NCI-H524 treated with DMSO at 0.1 percent for 48 hours (cell line): ENCODE results near the gene PARL.

Experiments
- DNase-seq: peaks from one replicate; lab custom pipeline; 2025; lab: John Stamatoyannopoulos, UW

Gene PARL, protein sequence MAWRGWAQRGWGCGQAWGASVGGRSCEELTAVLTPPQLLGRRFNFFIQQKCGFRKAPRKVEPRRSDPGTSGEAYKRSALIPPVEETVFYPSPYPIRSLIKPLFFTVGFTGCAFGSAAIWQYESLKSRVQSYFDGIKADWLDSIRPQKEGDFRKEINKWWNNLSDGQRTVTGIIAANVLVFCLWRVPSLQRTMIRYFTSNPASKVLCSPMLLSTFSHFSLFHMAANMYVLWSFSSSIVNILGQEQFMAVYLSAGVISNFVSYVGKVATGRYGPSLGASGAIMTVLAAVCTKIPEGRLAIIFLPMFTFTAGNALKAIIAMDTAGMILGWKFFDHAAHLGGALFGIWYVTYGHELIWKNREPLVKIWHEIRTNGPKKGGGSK

DNA sequence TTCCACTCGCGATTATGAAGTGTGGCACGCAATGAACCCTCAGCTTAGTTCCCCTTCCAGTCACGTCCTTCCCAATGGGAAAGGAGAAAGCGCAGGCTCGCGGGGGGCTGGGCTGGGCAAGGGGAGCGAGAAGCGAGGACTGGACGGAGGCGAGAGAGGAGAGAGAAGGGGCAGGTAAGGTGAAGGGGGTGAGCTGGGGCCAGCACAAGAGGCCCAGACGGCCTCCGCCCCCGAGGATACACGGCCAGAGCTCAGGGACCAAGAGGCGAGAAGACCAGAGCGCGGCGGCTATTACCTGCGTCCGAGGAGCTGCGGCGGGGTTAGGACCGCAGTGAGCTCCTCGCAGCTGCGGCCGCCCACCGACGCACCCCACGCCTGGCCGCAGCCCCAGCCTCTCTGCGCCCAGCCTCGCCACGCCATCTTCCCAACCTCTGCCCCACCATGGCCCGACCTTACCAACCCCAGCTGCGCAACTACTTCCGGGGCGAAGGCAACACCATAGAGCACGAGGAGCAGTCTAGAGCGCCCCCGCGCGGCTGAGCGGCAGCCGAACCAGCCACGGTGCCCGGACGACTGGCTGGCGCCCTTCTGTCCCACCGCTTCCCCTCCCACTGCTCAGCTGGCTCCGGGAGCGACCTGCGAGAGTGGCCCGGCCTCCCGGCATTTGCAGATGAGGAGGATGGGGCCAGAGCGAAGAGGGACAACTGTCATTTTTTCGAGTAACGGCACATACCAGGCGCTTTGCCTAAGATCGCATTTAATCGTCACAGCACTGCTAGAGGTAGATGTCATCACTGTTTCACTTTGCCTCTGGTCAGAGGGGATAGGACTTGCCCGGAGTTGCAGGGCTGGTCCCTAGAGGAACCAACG lies at the start of gene PARL:
Gene PARL (minus strand): TSS at position 454 of the 870 bp plus-strand sequence. CDS start 34 bp downstream, at position 420.
- DNase-seq: peak; percentile 71

DNA sequence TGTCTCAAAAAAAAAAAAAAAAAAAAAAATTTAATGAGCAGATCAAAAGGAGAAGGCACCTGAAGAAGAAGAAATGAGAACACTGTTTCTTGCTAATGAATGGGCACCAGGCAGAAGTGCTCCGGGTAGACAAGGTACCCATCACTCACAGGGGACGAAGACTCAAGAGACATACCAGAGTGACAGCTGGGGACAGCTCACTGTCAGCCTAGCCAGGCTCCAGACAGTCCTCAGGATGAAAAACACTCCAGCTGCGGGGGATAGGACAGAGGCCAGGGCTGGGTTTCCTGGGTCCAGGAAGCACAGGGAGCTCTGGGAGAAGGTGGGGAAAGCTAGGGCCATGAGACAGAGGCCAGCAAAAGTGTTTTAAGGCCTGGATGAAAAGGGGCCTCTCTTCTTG lies 48.5 kb upstream of the PARL start:
- DNase-seq: no peak

DNA sequence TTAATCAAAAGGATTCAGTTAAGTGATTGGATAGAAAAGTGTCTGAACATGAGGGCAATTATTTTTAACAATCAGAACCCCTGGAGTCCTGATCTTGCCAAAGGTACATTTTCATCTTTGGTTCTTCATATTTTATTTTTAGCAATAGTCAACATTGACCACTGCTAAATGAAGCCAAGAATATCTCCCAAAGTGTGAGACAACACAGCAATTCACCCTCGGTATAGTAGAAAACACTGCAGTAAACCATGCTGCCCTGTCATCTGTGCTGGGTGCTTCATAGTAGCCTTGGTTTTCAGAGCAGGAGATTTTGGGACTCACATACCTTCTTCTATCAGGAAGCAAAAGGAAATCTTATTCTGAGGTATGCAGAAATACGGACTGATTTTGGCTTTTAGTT lies 47.2 kb upstream of the PARL start:
- DNase-seq: no peak

DNA sequence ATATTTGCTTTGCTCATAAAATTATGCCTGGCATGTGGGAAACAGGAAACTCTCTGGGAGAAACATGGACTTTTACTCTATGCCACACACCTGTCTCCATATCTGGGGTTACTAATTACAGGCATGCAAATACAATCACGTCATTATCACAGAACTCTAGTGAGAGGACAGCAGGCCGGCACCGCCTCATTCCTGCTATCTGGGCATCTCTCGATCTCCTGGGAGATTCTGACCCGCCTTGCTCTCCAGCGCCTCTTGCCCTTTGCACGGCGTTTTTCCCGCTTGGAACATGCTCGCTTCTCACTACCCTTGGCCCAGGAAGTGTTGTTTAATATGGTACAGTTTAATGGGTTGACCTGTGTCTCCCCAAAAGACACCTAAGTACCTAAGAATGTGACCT lies 45.4 kb upstream of the PARL start:
- DNase-seq: no peak

DNA sequence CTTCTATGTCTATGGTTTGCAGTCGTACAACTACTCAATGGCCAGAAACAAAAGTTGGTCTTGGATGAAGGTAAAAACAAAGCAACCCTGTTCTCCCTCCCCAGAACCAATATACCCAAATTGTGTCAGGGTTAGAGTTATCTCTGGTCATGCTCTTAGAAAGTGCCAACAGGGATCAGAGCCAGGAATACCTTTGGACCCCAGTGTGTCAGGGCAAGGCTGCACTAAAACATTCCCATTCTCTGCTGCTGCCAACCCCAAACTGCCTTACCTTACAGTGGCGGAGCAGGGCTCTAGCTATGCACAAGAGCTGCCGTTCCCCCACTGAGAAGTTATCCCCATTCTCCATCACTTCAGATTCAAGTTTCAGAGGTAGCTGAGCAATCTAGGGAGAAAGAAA lies 42.4 kb upstream of the PARL start:
- no peak for DNase-seq

DNA sequence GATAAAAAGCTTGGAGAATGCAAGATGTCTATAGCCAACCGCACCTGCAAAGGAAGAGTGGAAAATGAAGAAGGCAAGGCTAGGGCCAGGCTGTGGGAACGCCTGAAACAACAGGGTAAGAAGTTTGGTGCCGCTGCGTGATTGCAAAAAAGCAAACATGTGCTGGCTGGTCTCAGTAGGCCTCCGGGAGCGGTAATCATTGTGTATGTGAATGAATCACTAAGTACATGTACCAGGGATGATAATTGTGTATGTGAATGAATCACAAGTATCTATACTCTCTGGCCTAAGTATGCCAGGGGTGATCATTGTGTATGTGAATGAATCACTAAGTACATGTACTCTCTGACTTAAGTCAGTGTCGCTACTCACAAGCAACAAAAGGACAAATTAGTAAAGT lies 40.3 kb upstream of the PARL start:
- no peak for DNase-seq

DNA sequence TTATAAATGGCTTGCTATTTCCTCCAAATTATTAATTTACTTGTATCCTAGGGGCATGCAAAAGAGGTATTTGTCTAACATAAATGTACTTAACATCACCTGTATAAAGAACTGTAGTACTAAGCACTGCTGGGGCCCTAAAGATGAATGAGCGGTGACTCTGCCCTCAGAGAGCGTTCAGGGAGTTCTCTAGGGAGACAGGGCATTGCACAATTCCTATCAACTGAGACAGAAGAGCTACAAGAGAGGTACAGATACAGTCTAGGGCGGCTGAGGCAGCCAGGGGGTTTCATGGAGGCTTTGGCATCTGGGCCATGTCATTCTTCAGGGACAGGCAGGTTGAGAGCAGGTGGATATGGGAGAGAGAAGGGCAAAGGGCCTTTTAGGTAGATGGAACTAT lies 39.9 kb upstream of the PARL start:
- DNase-seq: no peak

DNA sequence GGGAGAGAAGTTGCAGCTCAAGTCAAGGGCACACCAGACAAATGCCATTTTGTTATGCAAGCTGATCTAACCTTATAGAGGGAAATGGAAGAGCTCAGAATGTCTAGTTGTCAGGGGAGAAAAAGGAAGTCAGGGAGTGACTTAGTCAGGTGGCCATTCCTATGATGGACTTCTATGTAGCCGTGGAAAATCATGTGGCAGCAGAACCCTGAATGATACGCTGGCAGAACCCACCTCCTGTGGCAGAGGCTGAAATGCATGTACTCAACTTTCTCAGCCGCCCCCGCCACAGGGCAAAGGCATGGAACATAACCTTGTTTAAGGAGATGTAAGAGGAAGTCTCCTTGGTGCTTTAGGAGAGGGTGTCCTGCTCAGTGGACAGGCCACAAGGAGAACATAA lies 37.7 kb upstream of the PARL start:
- no peak for DNase-seq

DNA sequence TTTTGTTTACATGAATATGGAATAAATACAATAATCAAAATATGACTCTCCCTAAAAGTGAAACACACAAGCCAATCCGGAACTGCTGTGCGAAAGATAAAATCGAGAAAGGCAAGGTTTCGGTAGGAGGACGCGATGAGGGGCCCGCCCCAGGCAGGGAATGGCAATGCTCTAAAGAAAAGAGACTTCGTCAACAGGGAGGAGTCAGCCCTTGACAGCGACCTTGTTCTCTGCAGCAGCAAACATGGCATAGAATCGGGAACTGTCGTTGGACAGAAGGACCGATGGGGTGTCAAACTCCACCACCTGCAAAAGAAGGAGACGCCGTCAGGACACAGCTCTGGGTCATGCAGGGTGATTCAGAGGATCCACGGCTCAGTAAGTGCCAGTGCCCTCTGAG lies 36.4 kb upstream of the PARL start:
- DNase-seq: no peak

DNA sequence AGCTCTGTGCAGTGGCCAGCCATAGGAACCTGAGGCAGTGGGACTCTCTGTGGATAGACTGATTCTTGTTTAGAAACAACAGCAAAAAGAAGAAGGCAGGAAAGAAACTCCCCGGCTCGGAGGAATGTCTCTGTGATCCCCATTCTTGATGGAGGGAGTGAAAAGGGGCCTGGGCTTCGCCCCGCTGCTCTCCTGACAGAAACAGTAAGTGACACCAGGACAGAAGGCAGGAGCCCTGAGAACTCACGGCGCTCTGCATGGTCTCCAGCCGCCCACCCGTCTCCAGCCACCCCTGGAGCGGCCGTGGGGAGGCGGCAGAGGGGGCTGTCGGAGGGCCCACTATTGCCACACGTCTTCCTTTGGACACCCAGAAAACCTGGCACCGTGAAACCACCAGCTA lies 35.7 kb upstream of the PARL start:
- no peak for DNase-seq

DNA sequence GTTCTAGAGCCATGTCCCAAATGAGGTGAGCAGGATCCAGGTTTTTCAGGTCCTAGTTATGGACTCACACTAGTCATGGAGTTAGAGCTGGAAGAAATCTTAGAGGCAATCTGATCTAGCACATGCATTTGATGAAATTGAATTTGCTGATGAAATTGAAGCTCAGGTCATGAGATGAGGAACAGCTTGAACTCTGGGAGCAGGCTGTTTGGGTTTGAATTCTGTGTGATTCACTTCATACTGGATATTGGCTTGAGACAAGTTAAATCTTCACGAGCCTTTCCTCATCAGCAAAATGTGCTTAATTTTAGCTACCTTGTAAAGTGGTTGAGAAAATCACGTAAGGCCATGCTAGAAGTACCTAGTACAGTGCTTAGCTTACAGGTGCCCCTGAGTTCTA lies 33.5 kb upstream of the PARL start:
- DNase-seq: no peak

DNA sequence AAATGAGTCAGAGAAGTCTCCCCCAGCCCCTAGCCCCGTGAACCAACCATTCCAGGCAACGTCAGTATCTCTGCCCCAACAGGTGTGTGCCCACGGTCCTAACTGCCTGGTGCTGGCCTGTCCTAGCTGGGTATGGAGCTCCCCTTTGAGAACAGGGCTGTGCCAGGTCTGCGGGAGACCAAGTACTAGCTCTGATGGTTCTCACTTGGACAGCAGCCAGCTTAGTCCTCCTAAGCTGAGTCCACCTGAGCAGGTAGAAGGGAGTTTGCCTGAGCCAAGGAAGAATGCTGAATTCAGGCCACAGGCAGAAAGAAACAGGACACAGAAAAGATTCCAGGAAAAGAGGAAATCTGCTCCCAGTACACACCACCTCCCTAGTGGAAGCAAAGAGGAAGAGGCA lies 33.1 kb upstream of the PARL start:
- DNase-seq: no peak

DNA sequence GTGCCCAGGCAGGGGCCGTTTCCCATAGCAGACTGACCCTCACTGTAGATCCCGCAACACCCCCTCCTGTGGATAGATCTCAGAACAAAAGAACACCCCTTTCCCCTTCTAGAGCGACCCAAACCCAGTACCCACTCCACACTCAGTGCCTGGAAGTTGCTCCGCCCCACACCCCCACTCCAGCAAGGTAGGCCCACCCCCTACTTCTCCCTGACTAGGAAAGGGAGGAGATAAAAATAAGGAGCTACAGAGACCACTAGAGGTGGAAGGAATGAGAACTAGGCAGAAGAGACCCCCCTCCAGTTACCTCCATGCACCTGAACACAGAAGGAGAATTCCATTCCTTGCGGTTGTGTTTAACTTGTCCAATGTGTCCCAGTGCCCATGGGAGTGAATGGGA lies 30.2 kb upstream of the PARL start:
- no peak for DNase-seq

DNA sequence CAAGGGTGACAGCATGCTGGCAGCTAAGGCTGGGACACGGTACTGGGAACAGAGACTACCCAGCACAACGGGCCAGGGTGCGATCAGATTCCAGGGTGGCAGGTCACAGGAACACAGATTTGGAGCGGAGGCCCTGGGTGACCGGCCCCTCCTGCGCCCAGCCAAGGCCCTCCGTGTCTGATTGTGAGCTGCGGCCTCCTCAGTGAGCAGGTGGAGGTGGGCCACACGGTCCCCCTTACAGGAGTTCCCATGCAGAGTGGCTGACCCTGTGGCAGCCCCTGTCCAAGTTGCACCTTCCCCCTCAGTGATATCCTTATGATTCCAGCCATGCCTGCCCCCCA lies 28.9 kb upstream of the PARL start:
- no peak for DNase-seq

DNA sequence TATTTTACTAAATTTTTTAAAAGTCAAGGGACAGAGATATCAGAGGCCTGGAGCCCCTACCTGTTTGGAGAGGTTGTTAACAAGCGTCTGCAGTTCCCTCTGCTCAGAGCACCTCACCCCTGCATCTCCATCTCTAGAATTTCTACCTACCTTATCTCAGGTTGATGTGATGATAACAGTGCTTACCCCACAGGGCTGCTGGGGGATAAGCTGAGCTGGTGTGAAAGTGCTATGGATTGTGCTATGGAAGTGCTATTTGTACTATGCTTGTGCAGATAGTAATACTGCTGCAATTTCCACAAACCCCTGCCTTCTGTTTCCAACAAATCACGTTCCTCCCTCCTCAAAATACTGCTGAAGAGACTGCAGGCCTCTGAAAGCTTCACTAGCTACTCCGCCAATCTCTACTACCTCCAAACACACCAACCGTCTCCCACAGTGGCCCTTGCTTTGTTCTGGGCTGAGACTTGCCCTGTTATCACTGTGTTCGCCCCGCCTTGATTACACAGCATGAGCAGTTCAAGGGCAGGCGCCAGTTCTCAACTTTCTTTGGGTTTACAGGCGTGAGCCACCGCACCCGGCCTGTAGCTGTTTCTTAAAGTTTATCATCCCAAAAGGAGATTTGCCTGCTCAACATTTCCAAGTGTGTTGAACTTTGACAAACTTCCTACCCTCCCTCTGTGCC lies 28.4 kb upstream of the PARL start:
- DNase-seq: no peak

DNA sequence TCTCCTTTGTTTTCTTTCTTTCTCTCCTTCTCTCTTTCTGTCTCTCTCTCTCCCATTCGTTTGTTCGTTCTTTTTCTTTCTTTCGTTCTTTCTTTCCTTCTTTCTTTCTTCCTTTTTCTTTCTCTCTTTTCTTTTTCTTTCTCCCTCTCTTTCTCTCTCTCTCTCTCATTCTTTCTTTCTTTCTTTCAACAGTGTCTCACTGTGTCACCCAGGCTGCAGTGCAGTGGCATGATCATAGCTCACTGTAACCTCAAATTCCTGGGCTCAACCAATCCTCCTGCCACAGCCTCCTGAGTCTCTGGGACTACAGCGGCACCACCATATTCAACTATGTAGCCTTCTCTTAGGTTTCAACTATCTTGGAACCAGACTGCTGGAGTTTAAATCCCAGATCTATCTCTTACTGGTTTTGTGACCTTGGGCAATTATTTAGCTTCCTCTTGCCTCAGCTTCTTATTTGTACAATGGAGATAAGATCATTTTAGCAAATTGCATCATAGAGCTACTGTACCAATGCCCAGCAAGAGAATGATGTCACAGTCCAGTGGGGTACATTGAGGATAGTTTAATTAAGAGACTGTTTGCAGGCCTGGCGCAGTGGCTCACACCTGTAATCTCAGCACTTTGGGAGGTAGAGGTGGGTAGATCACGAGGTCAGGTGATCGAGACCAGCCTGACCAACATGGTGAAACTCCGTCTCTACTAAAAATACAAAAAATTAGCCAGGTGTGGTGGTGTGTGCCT lies 27.3 kb upstream of the PARL start:
- no peak for DNase-seq

DNA sequence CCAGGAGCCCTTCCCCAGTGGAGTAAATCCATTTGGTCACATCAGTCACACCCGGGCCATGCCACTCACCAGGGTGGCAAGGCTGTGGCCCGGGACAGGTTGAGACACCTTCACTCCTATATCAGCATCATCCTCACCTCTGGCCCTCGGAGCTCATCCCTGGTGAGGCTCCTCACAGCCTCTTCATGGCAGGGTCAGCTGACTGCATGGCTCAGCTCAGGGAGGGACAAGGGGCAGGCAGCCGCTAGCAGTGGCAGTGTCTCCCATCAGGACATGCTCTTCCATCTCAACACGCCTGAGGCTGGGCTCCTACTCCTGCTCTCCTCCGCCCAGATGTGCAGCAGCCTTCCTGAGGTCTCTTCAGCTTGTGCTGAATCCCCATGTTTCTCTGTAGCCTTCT lies 26.4 kb upstream of the PARL start:
- DNase-seq: no peak

DNA sequence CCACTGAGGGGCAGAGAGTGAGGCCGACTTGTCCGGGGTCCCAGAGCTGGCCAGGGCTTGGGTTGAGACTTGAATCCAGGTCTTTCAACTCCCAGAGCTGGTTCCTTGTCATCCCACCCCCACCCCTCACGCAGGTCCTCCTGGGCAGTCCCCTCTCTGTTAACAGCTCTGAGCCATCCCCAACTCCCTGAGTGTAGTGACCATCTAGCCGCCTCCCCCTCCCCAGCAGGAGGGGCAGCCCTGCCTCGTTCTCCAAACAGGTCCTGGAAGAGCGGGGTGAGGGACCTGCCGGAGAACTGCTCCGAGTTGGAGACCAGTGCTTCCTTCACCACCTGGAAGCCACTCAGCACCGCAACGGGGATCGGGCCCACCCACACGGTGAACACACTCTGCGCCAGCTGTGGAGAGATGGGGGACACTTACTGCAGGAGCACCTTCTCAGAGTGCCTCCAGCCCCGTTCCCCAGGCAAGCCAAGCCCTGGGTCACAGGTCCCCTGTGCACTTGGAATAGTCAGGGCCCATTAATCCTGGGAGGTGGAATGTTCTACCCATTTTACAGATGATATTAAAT lies 24.4 kb upstream of the PARL start:
- DNase-seq: no peak

DNA sequence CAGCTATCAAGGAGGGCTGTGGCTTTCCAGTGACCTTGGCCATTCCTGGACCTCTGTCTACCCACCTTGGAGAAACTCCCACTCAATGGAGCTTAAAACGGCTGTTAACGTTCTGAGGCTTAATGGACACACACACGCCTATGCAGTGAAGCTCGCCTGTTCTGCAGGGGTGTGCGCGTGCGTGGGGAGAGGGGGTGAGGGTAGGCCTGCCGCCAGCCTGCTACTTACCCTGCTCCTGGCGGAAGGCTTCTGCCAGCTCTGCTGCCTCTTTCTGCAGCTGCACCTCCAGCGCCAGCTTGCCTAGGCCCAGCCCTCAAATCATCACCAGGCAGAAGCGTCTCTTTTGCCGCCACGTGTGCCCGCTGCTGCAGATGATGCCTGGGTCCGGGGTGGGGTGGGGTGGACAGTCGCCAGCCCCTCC lies 23.2 kb upstream of the PARL start:
- DNase-seq: no peak

DNA sequence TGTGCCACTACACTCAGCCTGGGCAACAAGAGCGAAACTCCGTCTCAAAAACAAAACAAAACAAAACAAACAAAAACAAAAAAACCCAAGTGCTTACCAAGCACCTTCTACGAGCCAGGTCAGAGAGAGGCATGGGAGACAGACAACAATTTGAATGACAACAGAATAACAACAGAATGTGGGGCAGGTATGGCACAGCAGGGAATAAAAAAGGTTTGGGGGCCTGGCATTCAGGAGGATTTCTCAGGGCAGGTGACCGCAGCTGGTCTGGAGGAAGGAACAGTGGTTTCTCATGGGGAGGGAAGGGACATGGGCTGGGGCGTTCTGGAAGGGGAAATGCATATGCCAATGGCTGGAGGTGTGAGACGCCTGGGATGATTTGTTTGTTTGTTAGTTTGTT lies 22.5 kb upstream of the PARL start:
- DNase-seq: no peak

DNA sequence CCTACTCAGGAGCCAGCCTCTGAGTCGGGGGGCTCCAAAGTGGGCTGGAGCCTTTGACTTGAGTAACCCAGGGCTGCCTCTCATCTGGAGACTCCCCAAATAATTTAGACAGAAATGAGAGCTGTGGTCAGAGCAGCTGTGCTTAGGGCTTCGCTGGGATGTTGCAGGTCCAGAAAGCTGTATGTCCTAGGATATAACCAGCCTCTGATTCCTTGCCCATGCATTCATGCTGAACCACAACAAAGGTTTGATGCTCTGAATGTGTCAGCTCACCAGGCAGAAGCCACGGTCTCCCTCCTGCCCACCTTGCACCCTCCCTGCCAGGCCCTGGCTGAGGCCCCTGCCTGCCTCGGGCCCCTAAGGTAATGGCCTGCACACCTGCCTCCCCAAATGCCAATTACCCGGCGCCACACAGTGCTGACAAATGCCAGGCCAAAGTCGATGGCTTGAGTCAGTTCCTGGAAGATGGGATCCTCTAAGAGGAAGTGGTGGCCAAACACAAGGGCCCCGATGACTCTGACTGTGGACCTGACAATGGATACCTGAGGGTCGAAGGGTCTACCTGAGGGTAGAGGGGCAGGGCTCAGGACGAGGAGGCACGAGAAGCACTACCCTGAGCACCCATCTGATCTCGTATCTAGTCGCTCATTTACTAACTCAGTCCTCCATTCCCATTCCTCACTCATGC lies 21.7 kb upstream of the PARL start:
- no peak for DNase-seq
